CD4-positive, alpha-beta T cell treated with Interleukin-15 for 1 hour (primary cell): Measurements from ENCODE around the gene RAD51B.

Source experiments
- DNase-seq: peaks from one replicate; pipeline ENCODE4 v3.0.0-alpha.2; 2020

RAD51B gene

GRCh38 chr14:68726093-68726695, 906.6 kb downstream of the RAD51B start:
- no peak for DNase-seq

- DNase-seq, result no peak
Observed at GRCh38 chr14:68727315-68728047, 907.9 kb downstream of the RAD51B start.

- no peak for DNase-seq
Observed at GRCh38 chr14:68728342-68729106, 908.9 kb downstream of the RAD51B start.

GRCh38 chr14:68729556-68729955, 910.0 kb downstream of the RAD51B start:
- no peak for DNase-seq

- no peak for DNase-seq
Observed at GRCh38 chr14:68730348-68730747, 910.8 kb downstream of the RAD51B start.

GRCh38 chr14:68730811-68731425, 911.3 kb downstream of the RAD51B start:
- DNase-seq, result no peak

GRCh38 chr14:68733086-68733914, 913.7 kb downstream of the RAD51B start:
- DNase-seq, result peak; percentile 75

GRCh38 chr14:68734231-68734732, 914.7 kb downstream of the RAD51B start:
- DNase-seq, result peak; percentile 62

- DNase-seq, result no peak
Observed at GRCh38 chr14:68735856-68736255, 916.3 kb downstream of the RAD51B start.

- no peak for DNase-seq
Observed at GRCh38 chr14:68736471-68736871, 916.9 kb downstream of the RAD51B start.

- DNase-seq, result no peak
Observed at GRCh38 chr14:68737086-68737485, 917.5 kb downstream of the RAD51B start.

GRCh38 chr14:68738559-68738958, 919.0 kb downstream of the RAD51B start:
- no peak for DNase-seq

GRCh38 chr14:68739701-68740100, 920.1 kb downstream of the RAD51B start:
- DNase-seq, result no peak

GRCh38 chr14:68740788-68741476, 921.4 kb downstream of the RAD51B start:
- no peak for DNase-seq

- no peak for DNase-seq
Observed at GRCh38 chr14:68741477-68741791, 921.9 kb downstream of the RAD51B start.

GRCh38 chr14:68741839-68742470, 922.4 kb downstream of the RAD51B start:
- DNase-seq, result peak; percentile 76

GRCh38 chr14:68744613-68745012, 925.0 kb downstream of the RAD51B start:
- no peak for DNase-seq

- no peak for DNase-seq
Observed at GRCh38 chr14:68747393-68747792, 927.8 kb downstream of the RAD51B start.

GRCh38 chr14:68748260-68748659, 928.7 kb downstream of the RAD51B start:
- DNase-seq, result no peak

- DNase-seq, result no peak
Observed at GRCh38 chr14:68748691-68749090, 929.1 kb downstream of the RAD51B start.
